Liver (tissue), 9 donors: Measurements from ENCODE around the gene KCNQ1. TPM values are rescaled to one million over a fixed set of nuclear protein-coding genes. Genes with fewer than 3 reads are reported as not detected.

Experiments
- DNase-seq: peaks from one replicate; pipeline ENCODE4 v3.0.0-alpha.2; 2017; ENCODE audit warnings: low spot score
- H3K27ac ChIP-seq, 2 donors: one replicate each; pipeline ENCODE4 v1.7.0; 2013; ENCODE audit warnings: inconsistent platforms in 2 of 2, low read length in 2 of 2, control low read depth in 1 of 2, low read depth in 1 of 2, mild to moderate bottlenecking in 1 of 2
- H3K27me3 ChIP-seq, 4 donors: one replicate each; pipeline versions ENCODE4 v1.6.1 to v1.7.0; 2013; ENCODE audit warnings: low read length in 3 of 4, inconsistent platforms in 1 of 4, mild to moderate bottlenecking in 1 of 4, moderate library complexity in 1 of 4; ENCODE audit not compliant: control insufficient read depth in 4 of 4, insufficient read depth in 4 of 4
- H3K36me3 ChIP-seq, 4 donors: one replicate each; pipeline versions ENCODE4 v1.6.1 to v1.7.0; 2013; ENCODE audit warnings: low read length in 3 of 4, mild to moderate bottlenecking in 3 of 4, low read depth in 1 of 4, moderate library complexity in 1 of 4; ENCODE audit not compliant: control insufficient read depth in 4 of 4, insufficient read depth in 3 of 4
- H3K4me1 ChIP-seq, 4 donors: one replicate each; pipeline versions ENCODE4 v1.6.1 to v1.7.0; 2013; ENCODE audit warnings: low read length in 3 of 4, mild to moderate bottlenecking in 3 of 4, moderate library complexity in 1 of 4; ENCODE audit not compliant: control insufficient read depth in 4 of 4, insufficient read depth in 4 of 4
- H3K4me3 ChIP-seq, 3 donors: one replicate each; pipeline versions ENCODE4 v1.6.1 to v1.7.0; 2013; ENCODE audit warnings: low read length in 3 of 3, control low read depth in 1 of 3, low read depth in 1 of 3, mild to moderate bottlenecking in 1 of 3
- H3K9ac ChIP-seq, 2 donors: one replicate each; pipeline ENCODE4 v1.7.0; 2013; ENCODE audit warnings: low read length in 2 of 2, mild to moderate bottlenecking in 2 of 2, moderate library complexity in 2 of 2, control low read depth in 1 of 2, low read depth in 1 of 2
- H3K9me3 ChIP-seq, 4 donors: one replicate each; pipeline versions ENCODE4 v1.6.1 to v1.7.0; 2013; ENCODE audit warnings: low read length in 3 of 4; ENCODE audit not compliant: control insufficient read depth in 4 of 4
- EGR1 ChIP-seq, 2 donors: IDR thresholded peaks; 2 replicates each; pipeline ENCODE4 v1.6.1; 2016 to 2018; ENCODE audit warnings: antibody characterized with exemption in 2 of 2, low read depth in 2 of 2
- FOXA1 ChIP-seq: IDR thresholded peaks from 2 replicates; pipeline ENCODE4 v1.6.1; 2016; ENCODE audit warnings: antibody characterized with exemption
- FOXA2 ChIP-seq: IDR thresholded peaks from 2 replicates; pipeline ENCODE4 v1.6.1; 2016; ENCODE audit warnings: antibody characterized with exemption
- GABPA ChIP-seq, 2 donors: IDR thresholded peaks in 1 of 2; conservative IDR thresholded peaks in 1 of 2; 2 replicates each; pipeline ENCODE4 v1.6.1; 2016; ENCODE audit warnings: antibody characterized with exemption in 2 of 2, mild to moderate bottlenecking in 1 of 2, moderate library complexity in 1 of 2
- HNF4G ChIP-seq: IDR thresholded peaks from 2 replicates; pipeline ENCODE4 v1.6.1; 2016; ENCODE audit warnings: antibody characterized with exemption
- RAD21 ChIP-seq, 2 donors: IDR thresholded peaks; 2 replicates each; pipeline ENCODE4 v1.6.1; 2016; ENCODE audit warnings: antibody characterized with exemption in 2 of 2, mild to moderate bottlenecking in 2 of 2
- TAF1 ChIP-seq: conservative IDR thresholded peaks from 2 replicates; pipeline ENCODE4 v1.6.1; 2016; ENCODE audit warnings: antibody characterized with exemption, mild to moderate bottlenecking
- WGBS: extraction: QIAGEN DNeasy Blood & Tissue Kit; methylation state at CpG from one replicate; pipeline ENCODE4 v1.1.7; 2013; 5-methylcytosine and 5-hydroxymethylcytosine counted together
- polyA plus RNA-seq, 2 donors: library from polyadenylated mRNA; stranded (reverse) in 1 of 2; unstranded in 1 of 2; fragments of 200-250 nt in 1 of 2; fragments of >200 nt in 1 of 2; fragmentation: Nextera tagmentation in 1 of 2; extraction: Ambion mirVana in 1 of 2; gene quantifications; one replicate each; pipeline versions ENCODE4 v1.2.1 to v1.2.3, GENCODE V29; 2013 to 2015
- total RNA-seq, 2 donors: library from RNA; depleted of rRNA; stranded (reverse); fragments of >200 nt; gene quantifications; one replicate each; pipeline ENCODE4 v1.2.3, GENCODE V29; 2014
- TF ChIP-seq, protein P1 (sequence below): IDR thresholded peaks from 2 replicates; pipeline ENCODE4 v1.6.1; 2016; ENCODE audit warnings: antibody characterized with exemption, mild to moderate bottlenecking
- TF ChIP-seq, protein P2 (sequence below): IDR thresholded peaks from 2 replicates; pipeline ENCODE4 v1.6.1; 2016; ENCODE audit warnings: antibody characterized with exemption
- TF ChIP-seq, protein P3 (sequence below): fragments of 150-350 bp; IDR thresholded peaks from 2 replicates; pipeline ENCODE4 v1.5.1; 2017; ENCODE audit warnings: improper control_type of control experiment, low read depth, low read length; ENCODE audit not compliant: missing input control
- donor health status: healthy.
- donor health status: healthy.
- donor health status: healthy.
- donor health status: healthy.
- donor health status: healthy.

KCNQ1 gene
- total and polyA plus RNA-seq, 4 donors = 0.31 to 2.2 (median 1.5) TPM

- no peak for DNase-seq
Measured at GRCh38 chr11:2790568-2790921, 345.7 kb downstream of the KCNQ1 start.

GRCh38 chr11:2791139-2791520, 346.3 kb downstream of the KCNQ1 start:
- Histone ChIP-seq H3K9ac (no peak overlapping the region), H3K27ac (no peak overlapping the region)

More at GRCh38 chr11:2790568-2790921, 345.7 kb downstream of the KCNQ1 start:
- no peak overlapping the region for H3K4me3 ChIP-seq
- 95% methylated on average over 14 of the region's 14 CpGs for WGBS
- H3K9me3 ChIP-seq = no peaks in the 10 kb centered on the region
- no peak overlapping the region for H3K27ac ChIP-seq
- TF ChIP-seq FOXA1 (no peak), GABPA (IDR thresholded peaks at IDR 0.05 in 1 of 2, conservative IDR thresholded peaks at IDR 0.05 in 1 of 2) (no peak), HNF4G (no peak), EGR1 (IDR thresholded peaks at IDR 0.05; ENCODE audit: low read depth in 2 of 2) (no peak), RAD21 (IDR thresholded peaks at IDR 0.05) (no peak), TAF1 (no peak)
- TF ChIP-seq, protein P1, sequence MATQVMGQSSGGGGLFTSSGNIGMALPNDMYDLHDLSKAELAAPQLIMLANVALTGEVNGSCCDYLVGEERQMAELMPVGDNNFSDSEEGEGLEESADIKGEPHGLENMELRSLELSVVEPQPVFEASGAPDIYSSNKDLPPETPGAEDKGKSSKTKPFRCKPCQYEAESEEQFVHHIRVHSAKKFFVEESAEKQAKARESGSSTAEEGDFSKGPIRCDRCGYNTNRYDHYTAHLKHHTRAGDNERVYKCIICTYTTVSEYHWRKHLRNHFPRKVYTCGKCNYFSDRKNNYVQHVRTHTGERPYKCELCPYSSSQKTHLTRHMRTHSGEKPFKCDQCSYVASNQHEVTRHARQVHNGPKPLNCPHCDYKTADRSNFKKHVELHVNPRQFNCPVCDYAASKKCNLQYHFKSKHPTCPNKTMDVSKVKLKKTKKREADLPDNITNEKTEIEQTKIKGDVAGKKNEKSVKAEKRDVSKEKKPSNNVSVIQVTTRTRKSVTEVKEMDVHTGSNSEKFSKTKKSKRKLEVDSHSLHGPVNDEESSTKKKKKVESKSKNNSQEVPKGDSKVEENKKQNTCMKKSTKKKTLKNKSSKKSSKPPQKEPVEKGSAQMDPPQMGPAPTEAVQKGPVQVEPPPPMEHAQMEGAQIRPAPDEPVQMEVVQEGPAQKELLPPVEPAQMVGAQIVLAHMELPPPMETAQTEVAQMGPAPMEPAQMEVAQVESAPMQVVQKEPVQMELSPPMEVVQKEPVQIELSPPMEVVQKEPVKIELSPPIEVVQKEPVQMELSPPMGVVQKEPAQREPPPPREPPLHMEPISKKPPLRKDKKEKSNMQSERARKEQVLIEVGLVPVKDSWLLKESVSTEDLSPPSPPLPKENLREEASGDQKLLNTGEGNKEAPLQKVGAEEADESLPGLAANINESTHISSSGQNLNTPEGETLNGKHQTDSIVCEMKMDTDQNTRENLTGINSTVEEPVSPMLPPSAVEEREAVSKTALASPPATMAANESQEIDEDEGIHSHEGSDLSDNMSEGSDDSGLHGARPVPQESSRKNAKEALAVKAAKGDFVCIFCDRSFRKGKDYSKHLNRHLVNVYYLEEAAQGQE = no peak
- peaks cover 0 to 8% (median 1%) of the 10 kb centered on the region in 4 donors for H3K27me3 ChIP-seq
- H3K9ac ChIP-seq = no peak overlapping the region
- H3K4me1 ChIP-seq = peaks cover 0 to 4% (median 0%) of the 10 kb centered on the region in 4 donors
- no peaks in the 10 kb centered on the region for H3K36me3 ChIP-seq

More at GRCh38 chr11:2791139-2791520, 346.3 kb downstream of the KCNQ1 start:
- H3K27me3 ChIP-seq = peaks cover 0 to 8% (median 1%) of the 10 kb centered on the region in 4 donors
- DNase-seq = no peak
- 63% methylated on average over 20 of the region's 20 CpGs for WGBS
- no peaks in the 10 kb centered on the region for H3K36me3 ChIP-seq
- TF ChIP-seq, protein P1 = no peak
- TF ChIP-seq FOXA2 = no peak
- no peak for TF ChIP-seq HNF4G
- TF ChIP-seq, protein P2, sequence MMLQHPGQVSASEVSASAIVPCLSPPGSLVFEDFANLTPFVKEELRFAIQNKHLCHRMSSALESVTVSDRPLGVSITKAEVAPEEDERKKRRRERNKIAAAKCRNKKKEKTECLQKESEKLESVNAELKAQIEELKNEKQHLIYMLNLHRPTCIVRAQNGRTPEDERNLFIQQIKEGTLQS = no peak
- TF ChIP-seq RAD21 (IDR thresholded peaks at IDR 0.05) = no peak
- TF ChIP-seq, protein P3, sequence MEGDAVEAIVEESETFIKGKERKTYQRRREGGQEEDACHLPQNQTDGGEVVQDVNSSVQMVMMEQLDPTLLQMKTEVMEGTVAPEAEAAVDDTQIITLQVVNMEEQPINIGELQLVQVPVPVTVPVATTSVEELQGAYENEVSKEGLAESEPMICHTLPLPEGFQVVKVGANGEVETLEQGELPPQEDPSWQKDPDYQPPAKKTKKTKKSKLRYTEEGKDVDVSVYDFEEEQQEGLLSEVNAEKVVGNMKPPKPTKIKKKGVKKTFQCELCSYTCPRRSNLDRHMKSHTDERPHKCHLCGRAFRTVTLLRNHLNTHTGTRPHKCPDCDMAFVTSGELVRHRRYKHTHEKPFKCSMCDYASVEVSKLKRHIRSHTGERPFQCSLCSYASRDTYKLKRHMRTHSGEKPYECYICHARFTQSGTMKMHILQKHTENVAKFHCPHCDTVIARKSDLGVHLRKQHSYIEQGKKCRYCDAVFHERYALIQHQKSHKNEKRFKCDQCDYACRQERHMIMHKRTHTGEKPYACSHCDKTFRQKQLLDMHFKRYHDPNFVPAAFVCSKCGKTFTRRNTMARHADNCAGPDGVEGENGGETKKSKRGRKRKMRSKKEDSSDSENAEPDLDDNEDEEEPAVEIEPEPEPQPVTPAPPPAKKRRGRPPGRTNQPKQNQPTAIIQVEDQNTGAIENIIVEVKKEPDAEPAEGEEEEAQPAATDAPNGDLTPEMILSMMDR = no peak
- no peak for TF ChIP-seq EGR1 (IDR thresholded peaks at IDR 0.05; ENCODE audit: low read depth in 2 of 2)
- TF ChIP-seq FOXA1 = no peak
- peak overlapping the region in 1 of 3 donors; percentile 43 for H3K4me3 ChIP-seq
- peaks cover 0 to 4% (median 0%) of the 10 kb centered on the region in 4 donors for H3K4me1 ChIP-seq
- no peaks in the 10 kb centered on the region for H3K9me3 ChIP-seq
